ENCODE measurements around the gene SGCB.

Gene SGCB

DNA sequence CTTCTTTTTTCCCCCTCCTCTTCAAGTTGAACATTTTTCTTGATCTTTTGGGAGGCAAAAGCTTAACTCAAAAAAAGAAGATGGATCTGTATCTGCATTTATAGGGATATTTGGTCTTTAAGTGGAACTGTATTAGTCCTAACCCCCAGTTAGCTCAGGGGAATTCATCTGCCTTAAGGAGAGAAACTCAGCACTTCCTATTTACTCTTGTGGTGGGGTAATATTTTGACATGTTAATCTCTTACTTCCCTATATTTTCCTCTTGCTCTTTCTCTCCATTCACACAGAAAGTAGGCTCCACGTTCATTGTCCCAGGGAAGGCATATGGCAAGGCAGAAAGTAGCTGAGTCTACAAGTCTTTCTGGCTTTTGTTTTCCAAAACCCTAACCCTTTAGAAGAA lies 23.2 kb downstream of the SGCB start:
- H3K4me3 ChIP-seq (replicated peaks in 1 of 2; ENCODE audit: low read depth in 2 of 2, low read length in 2 of 2): no peak overlapping the region
- TF ChIP-seq, protein P1, sequence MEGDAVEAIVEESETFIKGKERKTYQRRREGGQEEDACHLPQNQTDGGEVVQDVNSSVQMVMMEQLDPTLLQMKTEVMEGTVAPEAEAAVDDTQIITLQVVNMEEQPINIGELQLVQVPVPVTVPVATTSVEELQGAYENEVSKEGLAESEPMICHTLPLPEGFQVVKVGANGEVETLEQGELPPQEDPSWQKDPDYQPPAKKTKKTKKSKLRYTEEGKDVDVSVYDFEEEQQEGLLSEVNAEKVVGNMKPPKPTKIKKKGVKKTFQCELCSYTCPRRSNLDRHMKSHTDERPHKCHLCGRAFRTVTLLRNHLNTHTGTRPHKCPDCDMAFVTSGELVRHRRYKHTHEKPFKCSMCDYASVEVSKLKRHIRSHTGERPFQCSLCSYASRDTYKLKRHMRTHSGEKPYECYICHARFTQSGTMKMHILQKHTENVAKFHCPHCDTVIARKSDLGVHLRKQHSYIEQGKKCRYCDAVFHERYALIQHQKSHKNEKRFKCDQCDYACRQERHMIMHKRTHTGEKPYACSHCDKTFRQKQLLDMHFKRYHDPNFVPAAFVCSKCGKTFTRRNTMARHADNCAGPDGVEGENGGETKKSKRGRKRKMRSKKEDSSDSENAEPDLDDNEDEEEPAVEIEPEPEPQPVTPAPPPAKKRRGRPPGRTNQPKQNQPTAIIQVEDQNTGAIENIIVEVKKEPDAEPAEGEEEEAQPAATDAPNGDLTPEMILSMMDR (IDR thresholded peaks at IDR 0.05; ENCODE audit: low read depth, low read length): no peak
- DNase-seq (ENCODE audit: low read depth in 2 of 2): no peak

DNA sequence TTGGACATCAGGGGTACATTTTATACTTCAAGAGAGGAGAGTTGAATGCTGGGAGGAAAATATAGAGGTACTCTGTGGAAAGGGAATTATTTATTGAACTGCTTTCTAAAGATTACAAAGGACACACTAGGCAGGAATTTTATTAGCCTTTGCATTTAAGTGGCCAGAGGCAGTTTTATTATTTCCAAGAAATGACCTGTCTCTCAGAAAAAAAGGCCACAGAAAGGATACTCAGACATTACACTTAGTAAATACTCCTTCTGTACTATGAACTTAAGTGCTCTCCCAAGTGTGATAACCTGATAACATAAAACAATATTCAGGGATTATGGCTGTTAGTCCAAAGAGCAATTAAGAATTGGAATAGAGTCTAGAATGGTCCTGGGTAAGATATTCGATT lies 25.4 kb downstream of the SGCB start:
- DNase-seq (ENCODE audit: low read depth in 2 of 2): no peak
- no peak overlapping the region for H3K4me3 ChIP-seq (replicated peaks in 1 of 2; ENCODE audit: low read depth in 2 of 2, low read length in 2 of 2)
- TF ChIP-seq, protein P1 (IDR thresholded peaks at IDR 0.05; ENCODE audit: low read depth, low read length): no peak

DNA sequence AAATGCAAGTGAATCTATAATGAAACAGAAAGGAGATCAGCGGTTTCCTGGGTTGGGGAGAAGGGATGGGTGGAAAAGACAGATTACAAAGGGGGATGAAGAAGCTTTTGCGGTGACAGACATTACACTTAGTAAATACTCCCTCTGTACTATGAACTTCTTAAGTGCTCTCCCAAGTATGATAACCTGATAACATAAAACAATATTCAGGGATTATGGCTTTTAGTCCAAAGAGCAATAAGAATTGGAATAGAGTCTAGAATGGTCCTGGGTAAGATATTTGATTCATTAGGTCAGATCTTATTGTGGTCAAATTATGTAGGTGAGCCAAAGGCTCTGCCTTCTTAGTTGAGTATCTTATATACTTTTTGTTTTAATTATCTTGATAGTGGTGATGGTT lies 27.1 kb downstream of the SGCB start:
- H3K4me3 ChIP-seq (replicated peaks in 1 of 2; ENCODE audit: low read depth in 2 of 2, low read length in 2 of 2): no peak overlapping the region
- no peak for DNase-seq (ENCODE audit: low read depth in 2 of 2)
- TF ChIP-seq, protein P1 (IDR thresholded peaks at IDR 0.05; ENCODE audit: low read depth, low read length): no peak

DNA sequence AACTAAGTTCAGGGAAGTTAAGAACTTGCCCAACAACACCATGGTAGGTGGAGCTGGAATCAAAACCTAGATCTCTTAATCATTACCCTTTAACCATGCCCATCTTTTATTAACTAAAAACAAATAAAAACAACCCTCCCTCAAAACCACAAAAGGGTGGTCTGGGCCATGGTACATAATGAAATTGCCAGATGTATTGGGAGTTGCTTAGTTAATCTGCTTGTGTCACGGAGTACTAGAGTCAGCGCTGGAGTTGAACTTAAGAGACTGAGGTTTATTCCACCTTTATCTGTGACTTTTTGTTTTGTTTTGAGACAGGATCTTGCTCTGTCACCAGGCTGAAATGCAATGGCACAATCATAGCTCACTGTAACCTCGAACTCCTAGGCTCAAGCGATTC lies 31.2 kb downstream of the SGCB start:
- H3K4me3 ChIP-seq (replicated peaks in 1 of 2; ENCODE audit: low read depth in 2 of 2, low read length in 2 of 2): no peak overlapping the region
- TF ChIP-seq, protein P1 (IDR thresholded peaks at IDR 0.05; ENCODE audit: low read depth, low read length): no peak
- DNase-seq (ENCODE audit: low read depth in 2 of 2): no peak

DNA sequence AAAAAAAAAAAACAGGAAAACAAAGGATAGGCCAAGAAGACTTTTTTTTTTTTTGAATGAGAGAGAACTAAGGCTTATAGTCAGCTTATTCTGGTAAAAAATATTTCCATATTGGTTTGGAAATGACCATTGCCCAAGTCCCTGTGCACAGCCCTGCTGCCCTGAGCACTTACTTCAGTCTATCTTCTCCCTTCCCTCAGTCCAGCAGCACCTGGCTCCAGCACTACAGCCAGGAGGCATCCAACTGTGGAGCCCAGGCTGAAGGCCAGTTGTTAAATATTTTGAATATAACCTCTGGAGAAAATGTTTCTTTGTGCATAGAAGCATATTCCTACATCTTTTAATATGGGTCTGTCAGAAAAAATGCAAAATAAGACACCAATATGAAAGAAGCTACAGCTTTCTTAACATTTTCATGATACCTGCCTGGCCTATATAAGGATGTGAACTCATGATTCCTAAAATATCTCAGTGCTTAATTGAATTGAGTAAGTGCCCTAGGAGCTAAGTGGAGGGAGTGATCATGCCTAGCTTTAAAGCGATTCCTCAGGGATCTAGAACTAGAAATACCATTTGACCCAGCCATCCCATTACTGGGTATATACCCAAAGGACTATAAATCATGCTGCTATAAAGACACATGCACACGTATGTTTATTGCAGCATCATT lies 32.4 kb downstream of the SGCB start:
- TF ChIP-seq, protein P1 (IDR thresholded peaks at IDR 0.05; ENCODE audit: low read depth, low read length): no peak
- no peak for DNase-seq (ENCODE audit: low read depth in 2 of 2)

DNA sequence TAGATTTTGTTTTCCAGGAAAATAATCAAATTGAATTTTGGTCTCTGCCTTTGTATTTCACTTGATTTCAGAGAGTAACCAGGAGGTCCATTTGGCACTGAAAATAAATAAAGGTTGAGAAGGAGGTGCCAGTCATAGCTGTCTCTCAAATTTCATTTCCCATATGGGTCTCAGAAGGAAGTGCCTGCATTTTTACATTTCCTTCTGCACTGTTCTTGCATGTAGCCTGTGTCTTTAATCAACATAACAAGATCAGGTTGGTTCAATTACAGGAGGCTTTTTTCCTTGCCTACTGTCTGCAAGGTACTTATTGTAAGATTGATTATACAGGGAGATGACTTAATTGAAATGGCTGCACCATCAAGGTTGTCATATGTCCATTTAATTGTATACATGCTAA lies 33.7 kb downstream of the SGCB start:
- H3K4me3 ChIP-seq (replicated peaks in 1 of 2; ENCODE audit: low read depth in 2 of 2, low read length in 2 of 2): no peak overlapping the region
- TF ChIP-seq, protein P1 (IDR thresholded peaks at IDR 0.05; ENCODE audit: low read depth, low read length): no peak
- DNase-seq (ENCODE audit: low read depth in 2 of 2): no peak

More for the DNA sequence above, 32.4 kb downstream of the SGCB start:
- no peak overlapping the region for H3K4me3 ChIP-seq (replicated peaks in 1 of 2; ENCODE audit: low read depth in 2 of 2, low read length in 2 of 2)

DNA sequence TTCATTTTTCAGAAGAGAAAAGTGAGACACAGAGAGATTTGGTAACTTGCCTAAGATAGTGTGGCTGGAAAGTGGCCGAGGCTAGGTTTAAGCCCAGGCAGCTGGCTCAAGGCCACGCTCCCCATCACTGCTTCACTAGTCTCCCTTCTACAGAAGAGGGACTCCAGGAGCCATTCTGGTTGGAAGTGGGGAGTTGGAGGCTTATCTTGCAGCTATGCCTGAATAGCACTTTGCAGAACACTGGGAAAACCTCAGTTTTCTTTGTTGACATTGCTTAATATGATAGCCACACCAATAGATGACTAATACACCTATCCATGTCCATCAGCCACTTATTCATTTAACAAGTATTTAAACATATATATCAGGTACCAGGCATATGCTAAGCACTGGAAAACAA lies 36.5 kb downstream of the SGCB start:
- no peak overlapping the region for H3K4me3 ChIP-seq (replicated peaks in 1 of 2; ENCODE audit: low read depth in 2 of 2, low read length in 2 of 2)
- TF ChIP-seq, protein P1 (IDR thresholded peaks at IDR 0.05; ENCODE audit: low read depth, low read length): no peak

More for the DNA sequence above, 36.5 kb downstream of the SGCB start:
- DNase-seq (ENCODE audit: low read depth in 2 of 2): peak; percentile 9 to 28

Measured in cardiac fibroblast (primary cell).